Measurements from ENCODE around the gene CYP11A1. TPM values are rescaled to one million over a fixed set of nuclear protein-coding genes. Genes with fewer than 3 reads are reported as not detected.
"Not testable (repeated sequence)": the region's sequence is repeated elsewhere in the genome, so short reads cannot be mapped to it uniquely, and the experiment has no call there.

The CYP11A1 gene
- total and polyA plus RNA-seq, 9 donors: 19.9 to 1,902 (median 32.3) TPM

- DNase-seq: no peak
- Histone ChIP-seq H3K27ac (no peak overlapping the region), H3K9me3 (no peaks in the 10 kb centered on the region), H3K36me3 (no peaks in the 10 kb centered on the region), H3K4me3 (no peak overlapping the region), H3K27me3 (no peaks in the 10 kb centered on the region), H3K4me1 (ENCODE audit: insufficient read depth) (no peaks in the 10 kb centered on the region)
- intact Hi-C loops (cut with DNase I): no loop called here
- 74 to 77% (median 77%) methylated on average over 9 of the region's 9 CpGs for WGBS, 3 donors
- no peak for TF ChIP-seq POLR2A (IDR thresholded peaks at IDR 0.05)
Observed at GRCh38 chr15:74391582-74392450, 24.4 kb upstream of the CYP11A1 start.

- WGBS, 3 donors: 88 to 92% (median 90%) methylated on average over 12 of the region's 12 CpGs
- DNase-seq: no peak
- H3K27me3 ChIP-seq: no peaks in the 10 kb centered on the region
- H3K4me3 ChIP-seq: no peak overlapping the region
- intact Hi-C loops (cut with DNase I): no loop called here
- H3K36me3 ChIP-seq: no peaks in the 10 kb centered on the region
- no peak overlapping the region for H3K27ac ChIP-seq
- H3K9me3 ChIP-seq: no peaks in the 10 kb centered on the region
- no peaks in the 10 kb centered on the region for H3K4me1 ChIP-seq (ENCODE audit: insufficient read depth)
- TF ChIP-seq EP300 (IDR thresholded peaks at IDR 0.05) (no peak), CTCF (IDR thresholded peaks at IDR 0.05) (no peak)
Observed at GRCh38 chr15:74390647-74391288, 23.3 kb upstream of the CYP11A1 start.

- DNase-seq; H3K9me3 ChIP-seq; H3K27ac ChIP-seq; H3K4me3 ChIP-seq; intact Hi-C loops (cut with DNase I); H3K27me3 ChIP-seq; H3K36me3 ChIP-seq; H3K4me1 ChIP-seq (ENCODE audit: insufficient read depth): not testable (repeated sequence)
- 96 to 98% (median 98%) methylated on average over 11 of the region's 11 CpGs for WGBS, 3 donors
Observed at GRCh38 chr15:74390049-74390646, 22.7 kb upstream of the CYP11A1 start.

GRCh38 chr15:74389241-74390048 is 22.0 kb upstream of the CYP11A1 start:
- H3K4me1 ChIP-seq (ENCODE audit: insufficient read depth): no peaks in the 10 kb centered on the region
- H3K27me3 ChIP-seq: no peaks in the 10 kb centered on the region
- no peaks in the 10 kb centered on the region for H3K36me3 ChIP-seq
- WGBS, 3 donors: 77 to 86% (median 81%) methylated on average over 20 of the region's 20 CpGs
- TF ChIP-seq POLR2A (IDR thresholded peaks at IDR 0.05): no peak
- TF ChIP-seq CTCF (IDR thresholded peaks at IDR 0.05): no peak
- TF ChIP-seq EP300 (IDR thresholded peaks at IDR 0.05): no peak
- no peak overlapping the region for H3K4me3 ChIP-seq
- no peaks in the 10 kb centered on the region for H3K9me3 ChIP-seq
- DNase-seq: no peak
- H3K27ac ChIP-seq: no peak overlapping the region
- intact Hi-C loops (cut with DNase I): loop anchor here in 2 of 4 donors (10.0 kb wide), 2 partner anchors 235 to 375 kb away; no protein-coding TSS in a partner anchor

GRCh38 chr15:74388363-74388951 is 21.0 kb upstream of the CYP11A1 start:
- WGBS, 3 donors: 79 to 86% (median 84%) methylated on average over 10 of the region's 10 CpGs
- H3K27me3 ChIP-seq: no peaks in the 10 kb centered on the region
- intact Hi-C loops (cut with DNase I): loop anchor here in 2 of 4 donors (10.0 kb wide), 2 partner anchors 236 to 376 kb away; no protein-coding TSS in a partner anchor
- DNase-seq: no peak
- H3K4me3 ChIP-seq: no peak overlapping the region
- no peaks in the 10 kb centered on the region for H3K9me3 ChIP-seq
- no peak overlapping the region for H3K27ac ChIP-seq
- no peaks in the 10 kb centered on the region for H3K36me3 ChIP-seq
- TF ChIP-seq EP300 (IDR thresholded peaks at IDR 0.05) (no peak), CTCF (IDR thresholded peaks at IDR 0.05) (no peak), POLR2A (IDR thresholded peaks at IDR 0.05) (no peak)
- no peaks in the 10 kb centered on the region for H3K4me1 ChIP-seq (ENCODE audit: insufficient read depth)
